Ovary (tissue), 3 donors: Measurements from ENCODE around the gene ODF2L.

Experiments
- CTCF ChIP-seq, 3 donors: fragments of 450-650 bp in 2 of 3; fragments of 200-600 bp in 1 of 3; IDR thresholded peaks; one replicate each; pipeline versions ENCODE4 v1.5.1 to v1.8.0; 2016 to 2022; ENCODE audit warnings: antibody characterized with exemption in 3 of 3, mild to moderate bottlenecking in 1 of 3
- POLR2A ChIP-seq: fragments of 450-650 bp; IDR thresholded peaks from one replicate; pipeline ENCODE4 v1.6.1; 2017; ENCODE audit warnings: antibody characterized with exemption, mild to moderate bottlenecking, moderate library complexity
- donor health status: DM: no; HTN: no; CAD: no.

DNA sequence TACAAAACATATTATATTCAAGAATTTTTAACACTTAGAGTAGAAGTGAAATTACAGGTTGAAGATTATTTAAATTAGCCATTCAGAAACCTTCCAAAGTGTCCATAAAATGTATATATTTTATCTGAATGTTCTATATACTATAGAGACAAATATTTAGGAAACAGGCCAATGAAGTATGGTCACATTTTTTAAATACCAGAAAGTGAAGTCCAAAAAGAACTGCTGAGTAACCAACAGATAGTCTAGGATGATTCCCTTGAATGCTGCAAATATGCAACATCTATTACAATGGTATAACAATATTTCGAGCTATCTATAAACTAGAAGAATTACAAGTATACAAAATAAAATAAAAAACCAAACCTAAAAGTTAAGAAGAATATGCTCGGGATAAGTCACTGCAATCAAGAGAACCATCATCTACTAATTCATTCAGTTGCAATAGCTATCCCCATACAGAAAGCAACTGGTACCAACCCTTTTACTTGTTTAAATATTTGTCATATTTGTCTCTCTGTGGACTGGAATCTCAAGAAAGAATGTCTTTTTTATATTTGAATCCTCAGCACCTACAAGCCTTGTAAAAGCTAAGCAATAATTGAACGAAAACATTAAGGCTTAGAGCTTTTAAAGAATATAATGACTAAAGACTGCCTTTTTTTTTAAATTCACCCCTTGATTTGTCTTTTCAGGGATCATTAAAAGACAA lies 8.1 kb downstream of the ODF2L start:
- TF ChIP-seq CTCF (IDR thresholded peaks at IDR 0.05) (no peak), POLR2A (no peak)
